GM15510 (cell line): ENCODE measurements around the gene TAMM41.
A peak's percentile ranks its signal among the peaks of the same experiment; 100 is the strongest.

ENCODE experiments used
- POLR2A ChIP-seq: IDR thresholded peaks from 3 replicates; pipeline ENCODE4 v1.6.1; 2011; ENCODE audit warnings: borderline replicate concordance; ENCODE audit not compliant: insufficient read length; ENCODE audit errors: extremely low read depth

Gene TAMM41

GRCh38 chr3:11846281-11847266 is at the start of gene TAMM41:
Gene TAMM41, minus strand, starts transcription at chr3:11846885. Its CDS starts 249 bp downstream, at chr3:11846636.
- peak; percentile 94 for TF ChIP-seq POLR2A

GRCh38 chr3:11878837-11879236 is 32.2 kb upstream of the TAMM41 start:
- no peak for TF ChIP-seq POLR2A

- TF ChIP-seq POLR2A = no peak
Measured at GRCh38 chr3:11853450-11853849, 6.8 kb upstream of the TAMM41 start.

GRCh38 chr3:11850003-11850402 is 3.3 kb upstream of the TAMM41 start:
- TF ChIP-seq POLR2A = no peak

- TF ChIP-seq POLR2A = no peak
Measured at GRCh38 chr3:11847607-11848006, 922 bp upstream of the TAMM41 start.

- no peak for TF ChIP-seq POLR2A
Measured at GRCh38 chr3:11845651-11846050, 1.0 kb downstream of the TAMM41 start.

GRCh38 chr3:11844891-11845290 is 1.8 kb downstream of the TAMM41 start:
- no peak for TF ChIP-seq POLR2A

GRCh38 chr3:11835028-11835639 is 11.6 kb downstream of the TAMM41 start:
- TF ChIP-seq POLR2A = no peak

- no peak for TF ChIP-seq POLR2A
Measured at GRCh38 chr3:11832981-11833905, 13.4 kb downstream of the TAMM41 start.

GRCh38 chr3:11829416-11829815 is 17.3 kb downstream of the TAMM41 start:
- TF ChIP-seq POLR2A = no peak

GRCh38 chr3:11826628-11827265 is 19.9 kb downstream of the TAMM41 start:
- TF ChIP-seq POLR2A = no peak

- TF ChIP-seq POLR2A = no peak
Measured at GRCh38 chr3:11825301-11825700, 21.4 kb downstream of the TAMM41 start.

- TF ChIP-seq POLR2A = no peak
Measured at GRCh38 chr3:11820531-11821041, 26.1 kb downstream of the TAMM41 start.

GRCh38 chr3:11819146-11819689 is 27.5 kb downstream of the TAMM41 start:
- no peak for TF ChIP-seq POLR2A
